ENCODE measurements around the gene FASLG. TPM values are rescaled to one million over a fixed set of nuclear protein-coding genes. Genes with fewer than 3 reads are reported as not detected.
A peak's percentile ranks its signal among the peaks of the same experiment; 100 is the strongest.

Gene FASLG
- total RNA-seq, 3 donors from 2014 or later (not counting 1 experiment from before 2014, with no cell fraction given): 22.1 to 44.5 (median 24.1) TPM

- H3K9me3 ChIP-seq (ENCODE audit: control insufficient read depth, insufficient read depth, low read length): no peaks in the 10 kb centered on the region
- peak overlapping the region; percentile 41 for H3K4me3 Mint-ChIP-seq
- H3K27ac ChIP-seq (ENCODE audit: low read length): no peak overlapping the region
- H3K27me3 ChIP-seq (ENCODE audit: control insufficient read depth, insufficient read depth, low read length): no peaks in the 10 kb centered on the region
- intact Hi-C loops (cut with micrococcal nuclease): no loop called here
- no peak for TF ChIP-seq CTCF (IDR thresholded peaks at IDR 0.05)
- ATAC-seq (no peak), DNase-seq (peak in 1 of 2 donors; percentile 25)
- no peak overlapping the region for H3K4me3 ChIP-seq (ENCODE audit: low read length)
- WGBS (ENCODE audit: insufficient coverage): 50% methylated on average over 6 of the region's 6 CpGs
- H3K36me3 Mint-ChIP-seq: peaks cover 9% of the 10 kb centered on the region
- no peaks in the 10 kb centered on the region for H3K27me3 Mint-ChIP-seq (ENCODE audit: low read depth in 2 of 2)
- peaks cover 89 to 91% of the 10 kb centered on the region in 2 donors for H3K4me1 Mint-ChIP-seq
- H3K9me3 Mint-ChIP-seq: no peaks in the 10 kb centered on the region
- no peaks in the 10 kb centered on the region for H3K36me3 ChIP-seq (ENCODE audit: control insufficient read depth, insufficient read depth, low read length)
- H3K4me1 ChIP-seq (ENCODE audit: control insufficient read depth, insufficient read depth, low read length): peaks cover 55% of the 10 kb centered on the region
- peak overlapping the region; percentile 79 to 98 for H3K27ac Mint-ChIP-seq
These were observed 20.3 kb downstream of the FASLG start for GRCh38 chr1:172679000-172679772.

- Histone ChIP-seq H3K9me3 (ENCODE audit: control insufficient read depth, insufficient read depth, low read length) (no peaks in the 10 kb centered on the region), H3K36me3 (ENCODE audit: control insufficient read depth, insufficient read depth, low read length) (no peaks in the 10 kb centered on the region), H3K4me1 (ENCODE audit: control insufficient read depth, insufficient read depth, low read length) (peaks cover 45% of the 10 kb centered on the region), H3K27me3 (ENCODE audit: control insufficient read depth, insufficient read depth, low read length) (no peaks in the 10 kb centered on the region), H3K27ac (ENCODE audit: low read length) (no peak overlapping the region), H3K4me3 (ENCODE audit: low read length) (no peak overlapping the region)
- ATAC-seq (no peak), DNase-seq (no peak)
- H3K4me1 Mint-ChIP-seq: peaks cover 86 to 89% of the 10 kb centered on the region in 2 donors
- no peaks in the 10 kb centered on the region for H3K9me3 Mint-ChIP-seq
- TF ChIP-seq CTCF (IDR thresholded peaks at IDR 0.05): no peak
- H3K4me3 Mint-ChIP-seq: no peak overlapping the region
- intact Hi-C loops (cut with micrococcal nuclease): no loop called here
- peak overlapping the region; percentile 88 to 89 for H3K27ac Mint-ChIP-seq
- peaks cover 18% of the 10 kb centered on the region for H3K36me3 Mint-ChIP-seq
- H3K27me3 Mint-ChIP-seq (ENCODE audit: low read depth in 2 of 2): no peaks in the 10 kb centered on the region
These were observed 21.3 kb downstream of the FASLG start for GRCh38 chr1:172680244-172680643.

- Histone ChIP-seq H3K27ac (ENCODE audit: low read length) (no peak overlapping the region), H3K9me3 (ENCODE audit: control insufficient read depth, insufficient read depth, low read length) (no peaks in the 10 kb centered on the region), H3K4me1 (ENCODE audit: control insufficient read depth, insufficient read depth, low read length) (peaks cover 40% of the 10 kb centered on the region), H3K27me3 (ENCODE audit: control insufficient read depth, insufficient read depth, low read length) (no peaks in the 10 kb centered on the region), H3K36me3 (ENCODE audit: control insufficient read depth, insufficient read depth, low read length) (no peaks in the 10 kb centered on the region), H3K4me3 (ENCODE audit: low read length) (no peak overlapping the region)
- peak overlapping the region; percentile 88 to 89 for H3K27ac Mint-ChIP-seq
- intact Hi-C loops (cut with micrococcal nuclease): no loop called here
- no peaks in the 10 kb centered on the region for H3K27me3 Mint-ChIP-seq (ENCODE audit: low read depth in 2 of 2)
- peaks cover 81 to 83% of the 10 kb centered on the region in 2 donors for H3K4me1 Mint-ChIP-seq
- no peak for TF ChIP-seq CTCF (IDR thresholded peaks at IDR 0.05)
- no peaks in the 10 kb centered on the region for H3K9me3 Mint-ChIP-seq
- H3K4me3 Mint-ChIP-seq: peak overlapping the region; percentile 2
- H3K36me3 Mint-ChIP-seq: peaks cover 18% of the 10 kb centered on the region
- DNase-seq: no peak
- 88% methylated on average over 2 of the region's 2 CpGs for WGBS (ENCODE audit: insufficient coverage)
- no peak for ATAC-seq
These were observed 21.9 kb downstream of the FASLG start for GRCh38 chr1:172680733-172681275.
